ENCODE data around the gene ERICH4.
A peak's percentile ranks its signal among the peaks of the same experiment; 100 is the strongest.
"Not testable (repeated sequence)": the region's sequence is repeated elsewhere in the genome, so short reads cannot be mapped to it uniquely, and the experiment has no call there.

Gene ERICH4

GRCh38 chr19:41442473-41443355, at the start of gene ERICH4:
Gene ERICH4 (plus strand): TSS chr19:41443156. CDS start chr19:41443170, 14 bp downstream.
- no peak for DNase-seq

- no peak for DNase-seq
These were observed 47.6 kb upstream of the ERICH4 start for GRCh38 chr19:41395355-41395754.

GRCh38 chr19:41397086-41398049, 45.6 kb upstream of the ERICH4 start, which contains the start of the genes BCKDHA and EXOSC5:
Gene BCKDHA (plus strand): TSS chr19:41397818. CDS start chr19:41397828, 10 bp downstream.
Gene EXOSC5 (minus strand): TSS chr19:41397359. CDS start chr19:41397328, 31 bp downstream.
- DNase-seq = peak; percentile 99 to 100

- no peak for DNase-seq
These were observed 44.9 kb upstream of the ERICH4 start for GRCh38 chr19:41398050-41398418.

- DNase-seq = no peak
These were observed 44.4 kb upstream of the ERICH4 start for GRCh38 chr19:41398598-41398997.

- no peak for DNase-seq
These were observed 43.9 kb upstream of the ERICH4 start for GRCh38 chr19:41399091-41399490.

GRCh38 chr19:41399525-41399924, 43.4 kb upstream of the ERICH4 start:
- DNase-seq = no peak

GRCh38 chr19:41401483-41401882, 41.5 kb upstream of the ERICH4 start:
- DNase-seq = no peak

- no peak for DNase-seq
These were observed 40.9 kb upstream of the ERICH4 start for GRCh38 chr19:41402010-41402409.

GRCh38 chr19:41403181-41403970, 39.6 kb upstream of the ERICH4 start:
- no peak for DNase-seq

GRCh38 chr19:41405776-41406175, 37.2 kb upstream of the ERICH4 start:
- no peak for DNase-seq

GRCh38 chr19:41407271-41407670, 35.7 kb upstream of the ERICH4 start:
- no peak for DNase-seq

- DNase-seq = no peak
These were observed 34.7 kb upstream of the ERICH4 start for GRCh38 chr19:41408256-41408655.

- DNase-seq = not testable (repeated sequence)
These were observed 34.1 kb upstream of the ERICH4 start for GRCh38 chr19:41408846-41409245.

GRCh38 chr19:41409288-41409687, 33.7 kb upstream of the ERICH4 start:
- DNase-seq = no peak

- no peak for DNase-seq
These were observed 32.5 kb upstream of the ERICH4 start for GRCh38 chr19:41410336-41411054.

GRCh38 chr19:41411100-41411967, 31.6 kb upstream of the ERICH4 start:
- DNase-seq = no peak

GRCh38 chr19:41411968-41412265, 31.0 kb upstream of the ERICH4 start:
- DNase-seq = no peak

- DNase-seq = no peak
These were observed 30.0 kb upstream of the ERICH4 start for GRCh38 chr19:41412953-41413352.

- DNase-seq = no peak
These were observed 29.0 kb upstream of the ERICH4 start for GRCh38 chr19:41413947-41414346.

GRCh38 chr19:41414461-41414860, 28.5 kb upstream of the ERICH4 start:
- DNase-seq = no peak
